Uterus (tissue), 2 donors: ENCODE data around the gene CCDC106.

Source experiments
- CTCF ChIP-seq, 4 experiments: fragments of 200-600 bp in 2 of 4; fragments of 450-650 bp in 2 of 4; sonication (generic) in 2 of 4; IDR thresholded peaks; one replicate each; pipeline ENCODE4 v1.5.1; 2016 to 2019; ENCODE audit warnings: antibody characterized with exemption in 4 of 4, mild to moderate bottlenecking in 2 of 4, moderate library complexity in 1 of 4
- POLR2A ChIP-seq, 2 donors: fragments of 450-650 bp; IDR thresholded peaks; one replicate each; pipeline ENCODE4 v1.6.1; 2016; ENCODE audit warnings: antibody characterized with exemption in 2 of 2, mild to moderate bottlenecking in 1 of 2, moderate library complexity in 1 of 2

GRCh38 chr19:55659822-55660221 lies 11.8 kb downstream of the CCDC106 start:
- TF ChIP-seq CTCF (IDR thresholded peaks at IDR 0.05) (no peak), POLR2A (IDR thresholded peaks at IDR 0.05) (no peak)
